GM19452 (cell line): ENCODE results near the gene PRKACA.

Experiments
- ATAC-seq: cut with Tn5 transposase; IDR thresholded peaks from one replicate; pipeline ENCODE4 v1.9.1; 2021; ENCODE audit not compliant: unreplicated experiment

Gene PRKACA

DNA sequence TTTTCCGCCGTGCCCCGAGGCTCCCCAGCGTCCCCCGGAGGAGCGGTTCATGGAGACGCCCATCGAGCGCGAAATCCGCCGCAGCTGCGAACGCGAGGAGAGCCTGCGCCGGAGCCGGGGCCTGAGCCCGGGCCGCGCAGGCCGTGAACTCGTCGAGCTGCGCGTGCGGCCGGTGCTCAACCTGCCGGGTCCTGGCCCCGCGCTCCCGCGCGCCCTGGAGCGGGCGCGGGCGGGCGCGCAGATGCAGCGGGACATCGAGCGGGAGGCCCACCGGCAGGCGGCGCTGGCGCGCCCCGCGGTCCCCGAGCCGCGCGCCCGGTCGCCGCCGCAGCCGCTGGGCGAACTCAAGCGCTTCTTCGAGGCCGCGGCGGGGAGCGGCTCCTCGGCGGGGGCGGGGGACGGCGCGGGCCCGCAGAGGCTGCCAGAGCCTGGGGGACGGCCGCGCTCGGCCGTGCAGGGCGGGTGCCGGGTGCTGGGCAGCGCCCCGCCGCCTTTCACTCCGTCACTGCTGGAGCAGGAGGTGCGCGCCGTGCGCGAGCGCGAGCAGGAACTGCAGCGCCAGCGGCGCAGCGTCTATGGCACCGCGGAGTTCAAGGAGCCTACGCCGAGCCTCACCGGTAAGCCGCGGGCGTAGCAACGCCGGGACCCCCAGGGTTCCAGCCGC lies 44.2 kb downstream of the PRKACA start:
- ATAC-seq: peak; percentile 47

GRCh38 chr19:14072535-14073260 lies 44.9 kb downstream of the PRKACA start, which contains the start of gene MISP3:
MISP3 (plus strand) TSS chr19:14072786; CDS start chr19:14073310, 524 bp downstream.
- no peak for ATAC-seq

GRCh38 chr19:14070268-14071050 lies 47.1 kb downstream of the PRKACA start:
- no peak for ATAC-seq

GRCh38 chr19:14066134-14066533 lies 51.4 kb downstream of the PRKACA start:
- no peak for ATAC-seq

DNA sequence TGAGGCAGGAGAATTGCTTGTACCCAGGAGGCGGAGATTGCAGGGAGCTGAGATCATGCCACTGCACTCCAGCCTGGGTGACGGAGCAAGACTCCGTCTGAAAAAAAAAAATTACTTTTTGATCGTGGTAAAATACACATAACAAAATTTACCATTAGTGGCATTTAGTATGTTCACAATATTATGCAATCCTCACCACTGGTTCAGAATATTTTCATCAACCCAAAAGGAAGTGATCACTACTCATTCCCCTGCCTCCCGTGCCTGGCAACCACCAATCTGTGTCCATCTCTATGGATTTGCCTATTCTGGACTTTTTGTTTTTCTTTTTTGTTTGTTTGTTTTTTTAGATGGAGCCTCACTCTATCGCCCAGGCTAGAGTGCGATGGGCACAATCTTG lies 54.5 kb downstream of the PRKACA start:
- ATAC-seq: no peak

DNA sequence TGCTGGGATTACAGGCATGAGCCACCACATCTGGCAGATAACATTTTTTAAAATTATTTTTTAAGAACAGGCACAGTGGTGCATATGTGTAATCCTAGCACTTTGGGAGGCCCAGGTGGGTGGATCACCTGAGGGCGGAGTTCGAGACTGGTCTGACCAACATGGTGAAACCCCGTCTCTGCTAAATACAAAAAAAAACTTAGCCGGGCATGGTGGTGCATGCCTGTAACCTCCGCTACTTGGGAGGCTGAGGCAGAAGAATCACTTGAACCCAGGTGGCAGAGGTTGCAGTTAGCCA lies 55.1 kb downstream of the PRKACA start:
- no peak for ATAC-seq

DNA sequence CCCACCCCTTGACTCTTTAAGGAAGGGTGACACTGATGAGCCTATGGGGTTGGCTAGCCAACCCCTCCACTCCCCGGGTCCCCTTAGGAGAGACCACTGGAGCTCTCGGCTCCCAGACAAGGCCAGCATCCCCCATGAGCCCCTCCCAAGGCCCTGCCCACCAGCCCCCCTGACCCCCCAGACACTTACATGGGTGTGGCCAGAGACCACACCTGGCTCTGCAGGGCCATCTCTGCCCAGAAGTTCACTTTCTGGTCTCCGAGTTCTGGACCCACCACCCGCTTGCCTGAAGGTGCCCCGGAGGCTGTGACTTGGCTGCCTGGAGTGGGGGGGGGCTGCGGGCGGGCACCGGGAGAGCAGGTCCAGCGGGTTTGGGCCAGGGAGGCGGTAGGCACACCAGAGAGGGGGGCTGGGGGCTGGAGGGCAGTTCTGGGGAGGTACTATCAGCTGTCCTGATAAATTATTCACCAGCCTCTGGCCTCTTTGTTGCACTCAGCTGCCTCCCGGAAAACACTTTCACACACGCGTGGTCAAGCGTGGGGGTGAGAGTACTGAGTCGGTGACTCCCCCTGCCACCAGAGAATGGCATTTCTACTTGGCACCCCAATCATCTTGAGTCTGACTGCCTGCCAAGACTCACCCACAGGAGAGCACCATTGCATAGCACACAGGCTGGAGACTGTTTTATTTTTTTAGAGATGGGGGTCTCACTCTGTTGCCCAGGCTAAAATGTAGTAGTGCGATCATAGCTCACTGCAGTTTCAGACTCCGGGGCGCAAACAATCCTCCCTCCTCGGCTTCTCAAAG lies 55.6 kb downstream of the PRKACA start, which contains the start of gene PALM3:
Gene PALM3, minus strand, starts transcription at position 326 of the 807 bp plus-strand sequence. Its CDS starts 96 bp downstream, at position 230.
- no peak for ATAC-seq

- no peak for ATAC-seq
Measured at GRCh38 chr19:14061081-14061749, 56.3 kb downstream of the PRKACA start.

DNA sequence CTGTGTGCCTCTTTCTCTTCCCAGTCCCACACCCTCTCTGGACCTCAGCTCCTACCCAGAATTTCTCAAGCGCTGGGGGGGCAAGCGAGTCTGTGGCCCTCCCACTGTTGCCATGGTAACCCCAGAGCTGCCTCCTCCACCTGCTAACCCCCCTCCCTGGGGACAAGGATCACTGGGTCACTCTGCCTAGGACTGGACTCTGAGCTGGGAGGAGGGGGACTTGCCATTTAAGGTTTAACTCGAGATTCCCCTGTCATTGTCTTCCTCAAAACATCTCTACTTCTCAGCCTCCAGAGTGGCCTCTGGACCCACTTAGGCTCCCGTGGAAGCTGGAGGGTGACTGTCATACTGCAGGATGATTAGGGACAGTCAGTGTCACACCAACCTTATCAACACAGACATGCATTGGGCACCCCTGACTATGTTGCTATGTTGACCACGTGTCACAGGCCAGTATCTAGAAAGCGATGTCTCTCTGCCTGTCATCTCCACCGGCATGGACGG lies 57.9 kb downstream of the PRKACA start:
- no peak for ATAC-seq

- ATAC-seq: no peak
Measured at GRCh38 chr19:14059093-14059480, 58.5 kb downstream of the PRKACA start.

DNA sequence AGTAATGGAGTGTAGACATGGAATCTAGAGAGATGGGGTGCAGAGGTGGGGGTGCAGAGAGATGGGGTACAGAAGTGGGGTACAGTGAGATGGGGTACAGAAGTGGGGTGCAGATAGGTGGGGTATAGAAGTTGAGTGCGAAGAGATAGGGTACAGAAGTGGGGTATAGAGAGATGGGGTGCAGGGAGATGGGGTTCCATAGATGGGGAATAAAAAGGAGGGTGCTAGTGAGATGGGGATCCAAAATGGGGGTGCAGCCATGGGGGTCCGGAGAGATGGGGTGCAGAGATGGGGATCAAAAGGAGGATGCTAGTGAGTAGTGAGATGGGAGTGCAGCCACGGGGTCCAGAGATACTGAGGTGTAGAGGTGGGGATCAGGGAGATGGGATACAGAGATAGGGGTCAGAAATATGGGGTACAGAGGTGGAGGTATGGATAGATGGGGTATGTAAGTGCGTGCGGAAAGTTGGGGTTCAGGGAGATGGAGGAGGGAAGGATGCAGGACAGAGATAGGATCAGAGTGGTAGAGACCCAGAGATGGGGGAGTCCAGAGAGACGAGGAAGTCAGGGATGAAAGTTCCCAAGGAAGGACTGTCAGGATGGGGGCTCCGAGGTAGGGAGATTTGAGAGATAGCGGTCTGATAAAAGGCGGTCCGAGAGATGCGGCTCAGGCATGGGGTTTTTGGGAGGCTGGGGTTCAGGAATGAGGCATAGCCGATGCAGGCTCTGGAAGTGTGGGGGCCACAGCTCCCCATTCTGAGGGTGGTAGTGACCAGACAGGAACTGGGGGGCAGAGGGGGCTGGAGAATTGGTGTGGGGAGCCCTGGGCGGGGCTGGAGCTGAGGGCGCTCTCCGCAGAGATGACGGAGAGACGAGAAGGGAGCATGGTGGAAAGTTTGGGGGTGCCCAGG lies 59.1 kb downstream of the PRKACA start:
- no peak for ATAC-seq

- ATAC-seq: no peak
Measured at GRCh38 chr19:14056741-14057356, 60.7 kb downstream of the PRKACA start.

DNA sequence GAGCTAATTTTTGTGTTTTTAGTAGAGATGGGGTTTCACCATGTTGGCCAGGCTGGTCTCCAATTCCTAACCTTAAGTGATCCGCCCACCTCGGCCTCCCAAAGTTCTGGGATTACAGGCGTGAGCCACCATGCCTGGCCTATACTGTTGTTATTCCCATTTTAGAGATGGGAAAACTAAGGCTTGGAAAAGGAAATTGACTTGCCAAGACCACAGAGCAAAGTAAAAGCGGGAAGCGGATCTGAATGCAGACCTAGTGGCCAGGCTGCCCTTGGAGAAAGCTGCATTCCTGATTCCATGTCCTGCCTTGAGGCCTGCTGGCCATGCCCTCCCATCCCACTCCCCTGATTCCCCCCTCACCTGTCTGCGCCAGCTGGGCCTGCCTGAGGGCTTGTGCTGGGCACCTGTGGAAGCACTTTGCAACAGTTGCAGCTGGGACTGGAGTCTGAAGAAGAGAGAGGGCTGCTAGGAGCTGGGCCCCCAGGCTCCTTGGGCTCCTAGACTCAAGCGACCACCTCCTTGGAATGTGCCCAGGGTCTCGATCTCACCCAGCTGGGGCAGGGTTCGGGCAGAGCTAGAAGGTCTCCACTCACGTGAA lies 61.4 kb downstream of the PRKACA start:
- ATAC-seq: no peak

DNA sequence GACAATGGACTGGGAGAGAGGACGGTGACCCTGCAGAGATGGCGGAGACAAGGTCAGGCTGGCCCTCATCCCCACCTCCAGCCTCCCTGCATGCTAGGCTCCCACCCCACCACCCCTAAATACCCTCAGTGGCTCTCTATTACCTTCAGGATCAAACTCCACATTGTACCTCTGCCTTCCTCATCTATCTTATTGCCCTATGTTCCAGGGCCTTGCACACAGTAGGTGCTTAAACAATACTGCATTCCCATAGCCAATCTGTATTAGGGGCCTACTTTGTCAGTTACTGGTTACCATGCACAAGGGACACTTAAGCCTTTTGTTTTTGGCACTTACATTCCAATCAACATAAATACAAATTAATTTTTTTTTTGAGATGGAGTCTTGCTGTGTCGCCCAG lies 62.2 kb downstream of the PRKACA start:
- no peak for ATAC-seq

DNA sequence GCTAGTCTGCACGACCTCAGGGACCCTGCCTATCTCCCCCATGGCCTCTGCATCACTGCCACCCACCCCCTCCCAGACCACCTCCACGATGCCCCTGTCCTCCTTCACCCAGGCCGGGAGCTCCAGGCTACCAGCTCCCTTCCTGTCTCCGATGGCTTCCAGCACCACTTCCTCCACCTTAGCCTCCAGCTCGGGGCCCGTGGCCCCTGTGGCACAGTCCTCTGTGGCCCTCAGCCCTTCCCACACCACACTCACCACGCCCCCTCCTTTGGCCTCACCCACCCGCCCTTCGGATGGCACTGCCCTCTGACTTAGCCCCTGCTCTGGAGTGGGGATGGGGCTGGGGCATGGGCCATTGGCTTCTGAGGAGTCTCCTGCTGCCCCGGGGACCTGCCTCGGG lies 62.8 kb downstream of the PRKACA start:
- no peak for ATAC-seq

DNA sequence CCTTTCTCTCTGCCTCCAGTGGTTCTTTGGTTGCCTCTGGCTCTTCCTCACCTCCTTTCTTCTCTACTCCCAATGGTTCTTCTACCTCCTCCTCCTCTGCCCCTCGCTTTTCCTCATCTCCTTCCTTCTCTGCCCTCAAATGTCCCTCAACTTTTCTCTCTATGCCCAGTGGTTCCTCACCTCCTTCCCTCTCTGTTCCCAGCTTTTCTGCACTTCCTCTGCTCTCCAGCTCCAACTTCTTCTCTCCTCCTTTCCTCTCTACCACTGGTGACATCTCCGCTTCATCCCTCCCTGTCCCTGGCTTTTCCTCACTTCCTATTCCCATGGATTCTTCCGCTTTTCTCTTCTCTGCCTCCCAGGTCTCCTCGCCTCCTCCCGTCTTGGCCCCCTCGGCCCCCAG lies 63.5 kb downstream of the PRKACA start:
- no peak for ATAC-seq

GRCh38 chr19:14053500-14053899 lies 64.1 kb downstream of the PRKACA start:
- ATAC-seq: no peak

- ATAC-seq: no peak
Measured at GRCh38 chr19:14053032-14053431, 64.5 kb downstream of the PRKACA start.
